Peyer's patch (tissue), 4 donors: ENCODE results near the gene FXYD7.

Experiments used
- POLR2A ChIP-seq, 2 donors: fragments of 450-650 bp; IDR thresholded peaks; one replicate each; pipeline ENCODE4 v1.5.1; 2017; ENCODE audit warnings: antibody characterized with exemption in 2 of 2, mild to moderate bottlenecking in 2 of 2, moderate library complexity in 2 of 2
- TF ChIP-seq, protein P1 (sequence below), 6 experiments: fragments of 450-650 bp in 4 of 6; fragments of 200-600 bp in 2 of 6; sonication (generic) in 1 of 6; IDR thresholded peaks; one replicate each; pipeline ENCODE4 v1.5.1; 2017 to 2019; ENCODE audit warnings: antibody characterized with exemption in 6 of 6, mild to moderate bottlenecking in 3 of 6, moderate library complexity in 1 of 6

DNA sequence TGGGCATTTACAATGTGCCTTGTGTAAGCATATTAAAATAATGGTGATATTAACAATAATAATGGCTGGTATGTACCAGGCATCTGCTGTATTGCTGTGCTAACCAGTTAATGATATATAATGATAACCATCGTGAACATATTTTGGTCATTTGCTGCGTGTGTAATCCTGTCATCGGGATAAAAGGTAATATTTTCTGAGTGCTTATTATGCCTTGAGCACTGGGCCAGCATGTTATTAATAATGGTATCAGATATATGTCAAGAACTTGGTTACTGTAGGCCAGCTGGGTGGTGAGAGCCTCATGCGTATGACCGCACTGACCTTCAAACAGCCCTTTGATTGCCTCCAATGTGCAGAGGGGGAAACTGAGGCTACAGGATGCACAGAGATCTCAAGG lies 49.6 kb upstream of the FXYD7 start:
- TF ChIP-seq, protein P1, sequence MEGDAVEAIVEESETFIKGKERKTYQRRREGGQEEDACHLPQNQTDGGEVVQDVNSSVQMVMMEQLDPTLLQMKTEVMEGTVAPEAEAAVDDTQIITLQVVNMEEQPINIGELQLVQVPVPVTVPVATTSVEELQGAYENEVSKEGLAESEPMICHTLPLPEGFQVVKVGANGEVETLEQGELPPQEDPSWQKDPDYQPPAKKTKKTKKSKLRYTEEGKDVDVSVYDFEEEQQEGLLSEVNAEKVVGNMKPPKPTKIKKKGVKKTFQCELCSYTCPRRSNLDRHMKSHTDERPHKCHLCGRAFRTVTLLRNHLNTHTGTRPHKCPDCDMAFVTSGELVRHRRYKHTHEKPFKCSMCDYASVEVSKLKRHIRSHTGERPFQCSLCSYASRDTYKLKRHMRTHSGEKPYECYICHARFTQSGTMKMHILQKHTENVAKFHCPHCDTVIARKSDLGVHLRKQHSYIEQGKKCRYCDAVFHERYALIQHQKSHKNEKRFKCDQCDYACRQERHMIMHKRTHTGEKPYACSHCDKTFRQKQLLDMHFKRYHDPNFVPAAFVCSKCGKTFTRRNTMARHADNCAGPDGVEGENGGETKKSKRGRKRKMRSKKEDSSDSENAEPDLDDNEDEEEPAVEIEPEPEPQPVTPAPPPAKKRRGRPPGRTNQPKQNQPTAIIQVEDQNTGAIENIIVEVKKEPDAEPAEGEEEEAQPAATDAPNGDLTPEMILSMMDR (IDR thresholded peaks at IDR 0.05), result no peak
- no peak for TF ChIP-seq POLR2A (IDR thresholded peaks at IDR 0.05)
